ENCODE measurements around the gene ARHGEF11.

DNA sequence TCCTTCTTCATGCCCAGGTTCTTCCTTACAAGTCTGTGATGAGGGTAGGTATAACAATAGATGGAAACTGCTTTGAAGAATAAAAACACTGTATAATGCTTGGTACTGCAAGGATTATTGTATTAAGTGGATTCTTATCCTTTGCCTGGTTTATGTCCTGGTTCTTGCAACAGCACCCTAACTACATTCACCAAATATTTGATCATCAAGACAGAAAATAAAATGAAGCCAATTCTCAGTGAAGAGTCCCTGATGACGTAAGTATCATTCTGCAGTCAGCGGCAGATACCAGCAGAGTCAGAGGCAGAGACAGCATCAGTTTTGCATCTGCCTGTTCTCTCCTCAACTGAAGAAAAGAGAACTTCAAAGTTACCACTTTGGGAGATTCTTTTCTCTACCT, 19.7 kb downstream of the ARHGEF11 start:
- TF ChIP-seq, protein P1, sequence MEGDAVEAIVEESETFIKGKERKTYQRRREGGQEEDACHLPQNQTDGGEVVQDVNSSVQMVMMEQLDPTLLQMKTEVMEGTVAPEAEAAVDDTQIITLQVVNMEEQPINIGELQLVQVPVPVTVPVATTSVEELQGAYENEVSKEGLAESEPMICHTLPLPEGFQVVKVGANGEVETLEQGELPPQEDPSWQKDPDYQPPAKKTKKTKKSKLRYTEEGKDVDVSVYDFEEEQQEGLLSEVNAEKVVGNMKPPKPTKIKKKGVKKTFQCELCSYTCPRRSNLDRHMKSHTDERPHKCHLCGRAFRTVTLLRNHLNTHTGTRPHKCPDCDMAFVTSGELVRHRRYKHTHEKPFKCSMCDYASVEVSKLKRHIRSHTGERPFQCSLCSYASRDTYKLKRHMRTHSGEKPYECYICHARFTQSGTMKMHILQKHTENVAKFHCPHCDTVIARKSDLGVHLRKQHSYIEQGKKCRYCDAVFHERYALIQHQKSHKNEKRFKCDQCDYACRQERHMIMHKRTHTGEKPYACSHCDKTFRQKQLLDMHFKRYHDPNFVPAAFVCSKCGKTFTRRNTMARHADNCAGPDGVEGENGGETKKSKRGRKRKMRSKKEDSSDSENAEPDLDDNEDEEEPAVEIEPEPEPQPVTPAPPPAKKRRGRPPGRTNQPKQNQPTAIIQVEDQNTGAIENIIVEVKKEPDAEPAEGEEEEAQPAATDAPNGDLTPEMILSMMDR (conservative IDR thresholded peaks at IDR 0.05; ENCODE audit: low read depth, low read length), result no peak
- no peak for TF ChIP-seq NFE2L2 (IDR thresholded peaks at IDR 0.05; ENCODE audit: low read depth, low read length)
- no peak for TF ChIP-seq POLR2A (IDR thresholded peaks at IDR 0.05; ENCODE audit: low read depth, low read length)
- TF ChIP-seq FOS (IDR thresholded peaks at IDR 0.05; ENCODE audit: low read depth, low read length), result no peak
- TF ChIP-seq MAFK (IDR thresholded peaks at IDR 0.05; ENCODE audit: low read depth, low read length), result no peak
- no peak for TF ChIP-seq RAD21 (IDR thresholded peaks at IDR 0.05; ENCODE audit: low read length)
- TF ChIP-seq, protein P2, sequence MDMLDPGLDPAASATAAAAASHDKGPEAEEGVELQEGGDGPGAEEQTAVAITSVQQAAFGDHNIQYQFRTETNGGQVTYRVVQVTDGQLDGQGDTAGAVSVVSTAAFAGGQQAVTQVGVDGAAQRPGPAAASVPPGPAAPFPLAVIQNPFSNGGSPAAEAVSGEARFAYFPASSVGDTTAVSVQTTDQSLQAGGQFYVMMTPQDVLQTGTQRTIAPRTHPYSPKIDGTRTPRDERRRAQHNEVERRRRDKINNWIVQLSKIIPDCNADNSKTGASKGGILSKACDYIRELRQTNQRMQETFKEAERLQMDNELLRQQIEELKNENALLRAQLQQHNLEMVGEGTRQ (IDR thresholded peaks at IDR 0.05; ENCODE audit: low read depth, low read length), result no peak
- TF ChIP-seq RFX5 (IDR thresholded peaks at IDR 0.05; ENCODE audit: low read depth, low read length), result no peak
- TF ChIP-seq CEBPB (IDR thresholded peaks at IDR 0.05; ENCODE audit: low read depth, low read length), result no peak
- no peak for TF ChIP-seq MXI1 (IDR thresholded peaks at IDR 0.05; ENCODE audit: borderline replicate concordance, low read depth, low read length)
- TF ChIP-seq CHD1 (IDR thresholded peaks at IDR 0.05; ENCODE audit: low read depth, low read length), result no peak

Measured in IMR-90 (cell line).